Pancreas (tissue), 10 donors: ENCODE data around the gene FAM228B. TPM values are rescaled to one million over a fixed set of nuclear protein-coding genes. Genes with fewer than 3 reads are reported as not detected.
A peak's percentile ranks its signal among the peaks of the same experiment; 100 is the strongest.

Experiments used
- ATAC-seq, 4 donors: fragments of 200-7000 bp; cut with Tn5 transposase; one replicate each; pipeline versions ENCODE4 v1.8.0 to v1.9.1; 2020; ENCODE audit warnings: mild to moderate bottlenecking in 4 of 4, moderate library complexity in 4 of 4
- DNase-seq, 6 donors: peaks; one replicate each; pipeline ENCODE4 v3.0.0-alpha.2; 2020
- FAIRE-seq: peaks from 2 replicates; lab custom pipeline; 2012; peaks lifted over from hg19 to GRCh38; lab: Jason Lieb, UNC
- H3K27ac ChIP-seq, 4 donors: fragments of 200-600 bp; sonication (generic); 1 replicate in 3 of 4; 2 replicates in 1 of 4; pipeline versions ENCODE4 v1.5.0 to v1.8.0; 2020
- H3K27me3 ChIP-seq, 4 donors: fragments of 200-600 bp; one replicate each; pipeline ENCODE4 v1.8.0; 2021
- H3K36me3 ChIP-seq, 3 donors: fragments of 200-600 bp; sonication (generic) in 1 of 3; one replicate each; pipeline versions ENCODE4 v1.5.0 to v1.8.0; 2020 to 2021
- H3K4me1 ChIP-seq, 3 donors: fragments of 200-600 bp; one replicate each; pipeline ENCODE4 v1.8.0; 2021
- H3K4me3 ChIP-seq, 4 donors: fragments of 200-600 bp; sonication (generic) in 2 of 4; one replicate each; pipeline versions ENCODE4 v1.5.0 to v1.8.0; 2020 to 2021
- H3K9me3 ChIP-seq, 4 donors: fragments of 200-600 bp; one replicate each; pipeline ENCODE4 v1.8.0; 2021
- WGBS, 2 donors: extraction: QIAGEN DNeasy Blood & Tissue Kit; methylation state at CpG; one replicate each; pipeline ENCODE4 v1.1.7; 2013; 5-methylcytosine and 5-hydroxymethylcytosine counted together
- intact Hi-C, 3 donors: fragments of 100-400 bp; cut with DNase I; formaldehyde crosslinking; loops; one replicate each; pipeline versions ENCODE4 v1.11.1 to v1.14.2; 2022
- polyA plus RNA-seq, 2 donors: library from polyadenylated mRNA; stranded (reverse); fragments of 200-250 nt; gene quantifications; one replicate each; pipeline ENCODE4 v1.2.3, GENCODE V29; 2013
- total RNA-seq, 6 donors: library from RNA; stranded (reverse); fragmentation: NEBNext Ultra II Directional in 4 of 6; extraction: Animal tissue kit (Norgen Biotek cat#: 25700) in 4 of 6; gene quantifications; one replicate each; pipeline versions ENCODE4 v1.2.1 to v1.2.4, GENCODE V29; 2021 to 2023
- TF ChIP-seq, protein P1 (sequence below), 4 donors: fragments of 200-600 bp; sonication (generic) in 3 of 4; IDR thresholded peaks; one replicate each; pipeline versions ENCODE4 v1.5.0 to v1.8.0; 2021; ENCODE audit warnings: antibody characterized with exemption in 4 of 4
- donor health status: healthy with polysubstance abuse.
- donor health status: DM: no; HTN: no; CAD: no; lungs with moderate emphysema.
- donor health status: DM: no; HTN: no; CAD: no.
- donor health status: control.
- donor health status: control.
- donor health status: Bipolar disorder and iron deficiency.
- donor health status: DM: yes; HTN: yes; CAD: no.
- donor health status: DM: no; HTN: no; CAD: no.
- donor health status: DM: no; HTN: no; CAD: no.
- donor health status: DM: yes; HTN: yes; CAD: no.

The FAM228B gene
- total and polyA plus RNA-seq, 8 donors, result 5.8 to 31.4 (median 9.0) TPM

DNA sequence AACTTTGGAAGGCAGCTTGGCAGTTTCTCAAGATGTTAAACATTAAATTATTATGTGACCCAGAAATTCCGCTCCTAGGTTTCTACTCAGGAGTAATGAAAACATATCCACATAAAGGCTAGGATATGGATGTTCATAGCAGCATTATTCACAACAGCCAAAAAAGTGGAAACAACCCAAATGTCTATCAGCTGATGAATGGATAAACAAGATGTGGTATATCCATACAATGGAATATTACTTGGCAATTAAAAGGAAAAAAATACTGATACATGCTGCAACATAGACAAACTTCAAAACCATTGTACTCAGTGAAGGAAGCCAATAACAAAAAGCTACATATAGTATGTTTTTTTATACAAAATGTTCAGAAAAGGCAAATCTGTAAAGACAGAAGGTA is 39.2 kb downstream of the FAM228B start:
- H3K36me3 ChIP-seq, result no peaks in the 10 kb centered on the region
- intact Hi-C loops, result no loop called here
- no peak overlapping the region for H3K27ac ChIP-seq
- DNase-seq, result no peak
- no peaks in the 10 kb centered on the region for H3K4me1 ChIP-seq
- H3K4me3 ChIP-seq, result no peak overlapping the region
- FAIRE-seq, result no peak
- TF ChIP-seq, protein P1, sequence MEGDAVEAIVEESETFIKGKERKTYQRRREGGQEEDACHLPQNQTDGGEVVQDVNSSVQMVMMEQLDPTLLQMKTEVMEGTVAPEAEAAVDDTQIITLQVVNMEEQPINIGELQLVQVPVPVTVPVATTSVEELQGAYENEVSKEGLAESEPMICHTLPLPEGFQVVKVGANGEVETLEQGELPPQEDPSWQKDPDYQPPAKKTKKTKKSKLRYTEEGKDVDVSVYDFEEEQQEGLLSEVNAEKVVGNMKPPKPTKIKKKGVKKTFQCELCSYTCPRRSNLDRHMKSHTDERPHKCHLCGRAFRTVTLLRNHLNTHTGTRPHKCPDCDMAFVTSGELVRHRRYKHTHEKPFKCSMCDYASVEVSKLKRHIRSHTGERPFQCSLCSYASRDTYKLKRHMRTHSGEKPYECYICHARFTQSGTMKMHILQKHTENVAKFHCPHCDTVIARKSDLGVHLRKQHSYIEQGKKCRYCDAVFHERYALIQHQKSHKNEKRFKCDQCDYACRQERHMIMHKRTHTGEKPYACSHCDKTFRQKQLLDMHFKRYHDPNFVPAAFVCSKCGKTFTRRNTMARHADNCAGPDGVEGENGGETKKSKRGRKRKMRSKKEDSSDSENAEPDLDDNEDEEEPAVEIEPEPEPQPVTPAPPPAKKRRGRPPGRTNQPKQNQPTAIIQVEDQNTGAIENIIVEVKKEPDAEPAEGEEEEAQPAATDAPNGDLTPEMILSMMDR (IDR thresholded peaks at IDR 0.05), result no peak
- H3K9me3 ChIP-seq, result no peaks in the 10 kb centered on the region
- 100% methylated on average over 1 of the region's 1 CpG for WGBS, 2 donors
- ATAC-seq, result no peak
- H3K27me3 ChIP-seq, result no peaks in the 10 kb centered on the region

DNA sequence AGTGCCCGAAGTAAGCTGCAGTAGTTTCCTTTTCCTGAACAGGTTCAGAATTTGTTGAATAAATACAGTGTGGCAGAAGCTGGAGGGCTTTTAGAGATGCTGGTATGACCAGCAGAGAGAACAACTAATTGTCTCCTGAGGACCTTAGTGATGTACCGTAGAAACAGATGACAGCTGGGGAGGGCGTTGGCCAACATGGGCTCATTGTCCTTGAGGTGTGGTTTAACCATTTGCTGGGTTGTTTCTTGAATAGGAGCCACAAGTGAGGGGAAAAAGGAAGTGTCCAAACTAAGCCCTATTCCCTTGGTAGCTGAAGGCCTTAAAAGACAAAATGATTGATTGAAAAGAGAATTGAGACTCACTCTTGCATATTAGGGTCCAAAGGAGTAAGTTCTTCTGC is 39.9 kb downstream of the FAM228B start:
- H3K27ac ChIP-seq, result no peak overlapping the region
- intact Hi-C loops, result no loop called here
- FAIRE-seq (no peak), ATAC-seq (no peak), DNase-seq (no peak)
- 56 to 60% methylated on average over 3 of the region's 3 CpGs for WGBS, 2 donors
- H3K4me3 ChIP-seq, result no peak overlapping the region
- H3K4me1 ChIP-seq, result no peaks in the 10 kb centered on the region
- no peaks in the 10 kb centered on the region for H3K27me3 ChIP-seq
- no peaks in the 10 kb centered on the region for H3K9me3 ChIP-seq
- H3K36me3 ChIP-seq, result no peaks in the 10 kb centered on the region
- TF ChIP-seq, protein P1 (IDR thresholded peaks at IDR 0.05), result no peak

- DNase-seq, result no peak
- Histone ChIP-seq H3K36me3 (no peaks in the 10 kb centered on the region), H3K9me3 (no peaks in the 10 kb centered on the region), H3K27me3 (no peaks in the 10 kb centered on the region), H3K4me3 (no peak overlapping the region), H3K4me1 (no peaks in the 10 kb centered on the region), H3K27ac (no peak overlapping the region)
- ATAC-seq, result no peak
- TF ChIP-seq, protein P1 (IDR thresholded peaks at IDR 0.05), result no peak
- no peak for FAIRE-seq
- intact Hi-C loops, result no loop called here
- WGBS, 2 donors, result 55 to 79% methylated on average over 2 of the region's 2 CpGs
Measured at GRCh38 chr2:24163601-24164000, 40.3 kb downstream of the FAM228B start.

GRCh38 chr2:24164416-24164973 is 41.2 kb downstream of the FAM228B start:
- ATAC-seq (peak in 3 of 4 donors; percentile 66 to 77 (median 73)), FAIRE-seq (no peak), DNase-seq (peak in 2 of 6 donors; percentile 17 to 73)
- no peaks in the 10 kb centered on the region for H3K36me3 ChIP-seq
- WGBS, 2 donors, result 47 to 48% methylated on average over 8 of the region's 8 CpGs
- H3K9me3 ChIP-seq, result no peaks in the 10 kb centered on the region
- TF ChIP-seq, protein P1 (IDR thresholded peaks at IDR 0.05), result peak in 3 of 4 donors; percentile 7 to 32 (median 29)
- H3K4me3 ChIP-seq, result no peak overlapping the region
- no peak overlapping the region for H3K27ac ChIP-seq
- no peaks in the 10 kb centered on the region for H3K27me3 ChIP-seq
- H3K4me1 ChIP-seq, result no peaks in the 10 kb centered on the region
- intact Hi-C loops, result no loop called here

DNA sequence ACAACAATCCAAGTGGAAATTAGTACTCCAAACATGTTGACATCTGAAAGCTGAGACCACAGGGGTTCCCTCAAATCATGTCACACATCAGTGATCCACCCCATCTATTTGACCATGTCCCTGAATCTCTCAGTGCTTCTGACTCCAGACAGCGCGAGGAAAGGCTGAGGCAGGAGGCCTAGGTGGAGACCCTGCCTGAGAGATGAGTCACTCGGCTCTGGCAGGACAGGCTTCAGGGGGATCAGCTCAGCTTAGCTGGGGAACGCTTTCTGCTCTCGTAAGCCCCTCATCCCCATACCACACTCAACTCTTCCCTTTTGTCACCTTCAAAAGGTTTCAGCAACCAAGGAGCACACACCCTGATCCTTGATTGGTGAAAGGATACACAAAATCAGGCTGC is 45.8 kb downstream of the FAM228B start:
- intact Hi-C loops, result no loop called here
- Histone ChIP-seq H3K36me3 (no peaks in the 10 kb centered on the region), H3K27ac (no peak overlapping the region), H3K4me3 (no peak overlapping the region), H3K27me3 (no peaks in the 10 kb centered on the region), H3K4me1 (no peaks in the 10 kb centered on the region), H3K9me3 (no peaks in the 10 kb centered on the region)
- 88 to 93% methylated on average over 5 of the region's 5 CpGs for WGBS, 2 donors
- DNase-seq (no peak), FAIRE-seq (no peak), ATAC-seq (no peak)
- TF ChIP-seq, protein P1 (IDR thresholded peaks at IDR 0.05), result no peak
